ENCODE data around the gene TCEAL3. TPM values are rescaled to one million over a fixed set of nuclear protein-coding genes. Genes with fewer than 3 reads are reported as not detected.

The TCEAL3 gene
- 38.2 and 42.5 TPM in 2 replicates for polyA plus RNA-seq
- polyA minus RNA-seq, result 11.0 and 15.4 TPM in 2 replicates

- Histone ChIP-seq H3K9me3 (ENCODE audit: low read length) (no peaks in the 10 kb centered on the region), H3K9me2 (ENCODE audit: insufficient read depth, low read length) (no peaks in the 10 kb centered on the region), H3K36me3 (ENCODE audit: insufficient read depth, low read length) (no peaks in the 10 kb centered on the region), H3K79me2 (replicated peaks; ENCODE audit: insufficient read depth, low read length) (no peaks in the 10 kb centered on the region), H3K4me3 (ENCODE audit: low read length) (peak within 1 kb of the TSS; percentile 69), H2AFZ (ENCODE audit: low read depth, low read length) (peak within 1 kb of the TSS; percentile 33), H3K9ac (ENCODE audit: low read length) (peak within 1 kb of the TSS; percentile 84), H3K27ac (ENCODE audit: low read length) (peak within 1 kb of the TSS; percentile 74), H4K20me1 (ENCODE audit: insufficient read depth) (no peaks in the 10 kb centered on the region), H3K4me2 (ENCODE audit: low read length) (peak within 1 kb of the TSS; percentile 62), H3F3A (ENCODE audit: insufficient read depth, low read length, poor library complexity, severe bottlenecking) (no peaks in the 10 kb centered on the region), H3K27me3 (ENCODE audit: insufficient read depth, low read depth, low read length) (no peaks in the 10 kb centered on the region)
- TF ChIP-seq EZH2 (IDR thresholded peaks at IDR 0.05; ENCODE audit: borderline replicate concordance, insufficient read depth, low read length, poor library complexity, severe bottlenecking) (no peak), REST (IDR thresholded peaks at IDR 0.05; ENCODE audit: borderline replicate concordance) (peak; percentile 38), EP300 (conservative IDR thresholded peaks at IDR 0.05; ENCODE audit: poor library complexity, severe bottlenecking) (no peak), TAF1 (IDR thresholded peaks at IDR 0.05; ENCODE audit: low read depth) (peak; percentile 40), POLR2AphosphoS5 (IDR thresholded peaks at IDR 0.05) (peak; percentile 71)
These were observed at the start of gene TCEAL3 for GRCh38 chrX:103607364-103608305. TSS of gene TCEAL3 (plus strand) at chrX:103607963. CDS start at chrX:103609065, 1,102 bp downstream.

- Histone ChIP-seq H3K9ac (ENCODE audit: low read length) (no peak overlapping the region), H3K4me3 (ENCODE audit: low read length) (no peak overlapping the region), H4K20me1 (ENCODE audit: insufficient read depth) (no peaks in the 10 kb centered on the region), H3K79me2 (replicated peaks; ENCODE audit: insufficient read depth, low read length) (no peaks in the 10 kb centered on the region), H3F3A (ENCODE audit: insufficient read depth, low read length, poor library complexity, severe bottlenecking) (no peaks in the 10 kb centered on the region), H2AFZ (ENCODE audit: low read depth, low read length) (no peak overlapping the region), H3K9me3 (ENCODE audit: low read length) (no peaks in the 10 kb centered on the region), H3K4me2 (ENCODE audit: low read length) (no peak overlapping the region), H3K27ac (ENCODE audit: low read length) (no peak overlapping the region), H3K36me3 (ENCODE audit: insufficient read depth, low read length) (no peaks in the 10 kb centered on the region), H3K9me2 (ENCODE audit: insufficient read depth, low read length) (no peaks in the 10 kb centered on the region), H3K27me3 (ENCODE audit: insufficient read depth, low read depth, low read length) (no peaks in the 10 kb centered on the region)
- TF ChIP-seq EZH2 (IDR thresholded peaks at IDR 0.05; ENCODE audit: borderline replicate concordance, insufficient read depth, low read length, poor library complexity, severe bottlenecking) (no peak), CTCF (IDR thresholded peaks at IDR 0.05; ENCODE audit: poor library complexity, severe bottlenecking) (no peak), POLR2AphosphoS5 (IDR thresholded peaks at IDR 0.05) (no peak), REST (IDR thresholded peaks at IDR 0.05; ENCODE audit: borderline replicate concordance) (no peak), EP300 (conservative IDR thresholded peaks at IDR 0.05; ENCODE audit: poor library complexity, severe bottlenecking) (no peak), RAD21 (conservative IDR thresholded peaks at IDR 0.05) (no peak), SMC3 (conservative IDR thresholded peaks at IDR 0.05; ENCODE audit: poor library complexity) (no peak), TAF1 (IDR thresholded peaks at IDR 0.05; ENCODE audit: low read depth) (no peak), MXI1 (conservative IDR thresholded peaks at IDR 0.05; ENCODE audit: poor library complexity, severe bottlenecking) (no peak)
These were observed 47.5 kb upstream of the TCEAL3 start for GRCh38 chrX:103560256-103560655.
